SU-DHL-6 (cell line): ENCODE data around the gene CCDC138.

Experiments used
- H2AFZ ChIP-seq: fragments of 200-600 bp; sonication (generic); 2 replicates; pipeline ENCODE4 v1.6.1; 2014; ENCODE audit warnings: low read depth, mild to moderate bottlenecking, moderate library complexity, mixed read lengths, antibody characterized with exemption, low read length; ENCODE audit not compliant: severe bottlenecking
- H3F3A ChIP-seq: fragments of 200-600 bp; shearing (Covaris generic); 2 replicates; pipeline ENCODE4 v1.6.0; 2016; ENCODE audit warnings: antibody characterized with exemption, mild to moderate bottlenecking; ENCODE audit not compliant: insufficient read depth
- H3K27ac ChIP-seq: fragments of 200-600 bp; sonication (generic); 2 replicates; pipeline ENCODE4 v1.5.1; 2016; ENCODE audit warnings: low read depth, mild to moderate bottlenecking, low read length, moderate library complexity, mixed read lengths
- H3K27me3 ChIP-seq: fragments of 200-600 bp; sonication (generic), shearing (Covaris generic); 2 replicates; pipeline ENCODE4 v1.6.0; 2014; ENCODE audit warnings: mild to moderate bottlenecking, low read length
- H3K36me3 ChIP-seq: fragments of 200-600 bp; sonication (generic); 2 replicates; pipeline ENCODE4 v1.6.1; 2014; ENCODE audit warnings: mild to moderate bottlenecking, low read length, mixed read lengths
- H3K4me2 ChIP-seq: fragments of 300-600, 200-600 bp; shearing (Covaris generic), sonication (generic); 2 replicates; pipeline ENCODE4 v1.6.0; 2014; ENCODE audit warnings: low read length, low read depth, mild to moderate bottlenecking; ENCODE audit not compliant: poor library complexity, severe bottlenecking
- H3K4me3 ChIP-seq: fragments of 200-600 bp; sonication (generic); 2 replicates; pipeline ENCODE4 v1.5.1; 2014; ENCODE audit warnings: antibody characterized with exemption, low read length, mild to moderate bottlenecking, mixed read lengths; ENCODE audit not compliant: insufficient read depth, poor library complexity, severe bottlenecking
- H3K79me2 ChIP-seq: fragments of 200-600 bp; sonication (generic); 2 replicates; pipeline ENCODE4 v1.6.1; 2014; ENCODE audit warnings: mild to moderate bottlenecking, low read length, moderate library complexity; ENCODE audit not compliant: insufficient read depth
- H3K9ac ChIP-seq: fragments of 200-600 bp; sonication (generic); 2 replicates; pipeline ENCODE4 v1.7.0; 2014; ENCODE audit warnings: mild to moderate bottlenecking, low read length
- H3K9me2 ChIP-seq: fragments of 200-600 bp; sonication (generic); replicated peaks from 2 replicates; pipeline ENCODE4 v1.6.1; 2014; ENCODE audit warnings: low read length; ENCODE audit not compliant: insufficient read depth
- H3K9me3 ChIP-seq: fragments of 200-600 bp; sonication (generic); 2 replicates; pipeline ENCODE4 v1.6.1; 2014; ENCODE audit warnings: low read length, mixed read lengths; ENCODE audit not compliant: insufficient read depth
- H4K20me1 ChIP-seq: fragments of 200-600 bp; sonication (generic); 2 replicates; pipeline ENCODE4 v1.6.1; 2014; ENCODE audit warnings: low read depth, mild to moderate bottlenecking, antibody characterized with exemption, low read length, moderate library complexity, mixed read lengths
- CTCF ChIP-seq: fragments of 200-600 bp; sonication (generic); IDR thresholded peaks from one replicate; pipeline ENCODE4 v1.5.1; 2017; ENCODE audit warnings: antibody characterized with exemption, mild to moderate bottlenecking, low read length, moderate library complexity; ENCODE audit not compliant: insufficient read depth, poor library complexity, severe bottlenecking
- EZH2phosphoT487 ChIP-seq: fragments of 200-600 bp; sonication (generic), shearing (Covaris generic); conservative IDR thresholded peaks from 2 replicates; pipeline ENCODE4 v1.6.1; 2018; ENCODE audit warnings: mild to moderate bottlenecking, antibody characterized with exemption, low read length, moderate library complexity, mixed read lengths

Gene CCDC138

DNA sequence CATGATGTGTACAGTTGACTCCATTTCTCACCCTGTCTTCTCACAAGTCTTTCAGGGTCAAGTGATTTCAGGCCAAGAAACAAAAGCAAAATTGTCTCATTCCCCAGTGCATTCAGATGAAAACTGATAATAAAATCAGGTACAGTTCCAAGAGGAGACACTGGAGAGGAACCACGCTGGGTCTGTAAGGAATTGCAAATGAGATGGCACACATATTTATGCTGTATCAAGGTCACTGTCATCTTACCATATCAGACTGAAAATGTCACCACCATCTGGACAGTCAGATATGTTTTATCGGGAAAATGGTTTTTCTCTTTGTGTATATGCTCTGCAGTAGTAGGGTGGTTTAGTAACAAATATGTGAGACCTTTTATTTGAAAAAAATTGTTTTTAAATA, 91.7 kb downstream of the CCDC138 start:
- Histone ChIP-seq H3F3A (no peaks in the 10 kb centered on the region), H3K4me3 (no peak overlapping the region), H3K27me3 (no peaks in the 10 kb centered on the region), H3K9me2 (no peaks in the 10 kb centered on the region), H3K9me3 (no peaks in the 10 kb centered on the region), H2AFZ (no peak overlapping the region), H3K27ac (no peak overlapping the region), H4K20me1 (no peaks in the 10 kb centered on the region), H3K36me3 (peaks cover 50% of the 10 kb centered on the region), H3K4me2 (no peak overlapping the region), H3K9ac (no peak overlapping the region), H3K79me2 (no peaks in the 10 kb centered on the region)
- TF ChIP-seq EZH2phosphoT487, result no peak
- TF ChIP-seq CTCF, result no peak

GRCh38 chr2:108884619-108885018, 98.0 kb downstream of the CCDC138 start:
- H3K9me2 ChIP-seq, result no peaks in the 10 kb centered on the region
- H3F3A ChIP-seq, result no peaks in the 10 kb centered on the region
- H3K4me3 ChIP-seq, result no peak overlapping the region
- peaks cover 11% of the 10 kb centered on the region; the same call in 1 of the 2 replicates for H3K36me3 ChIP-seq
- H3K27me3 ChIP-seq, result no peaks in the 10 kb centered on the region
- no peak overlapping the region for H3K27ac ChIP-seq
- no peak overlapping the region for H3K9ac ChIP-seq
- no peaks in the 10 kb centered on the region for H3K79me2 ChIP-seq
- H3K4me2 ChIP-seq, result no peak overlapping the region
- peaks cover 3% of the 10 kb centered on the region; the same call in 1 of the 2 replicates for H3K9me3 ChIP-seq
- no peaks in the 10 kb centered on the region for H4K20me1 ChIP-seq
- TF ChIP-seq CTCF, result no peak
- TF ChIP-seq EZH2phosphoT487, result no peak
- H2AFZ ChIP-seq, result no peak overlapping the region

GRCh38 chr2:108889907-108890306, 103.3 kb downstream of the CCDC138 start:
- Histone ChIP-seq H3K4me3 (no peak overlapping the region), H3K9me3 (peaks cover 3% of the 10 kb centered on the region; the same call in 1 of the 2 replicates), H3K27me3 (no peaks in the 10 kb centered on the region), H3K79me2 (no peaks in the 10 kb centered on the region), H3K27ac (no peak overlapping the region), H2AFZ (no peak overlapping the region), H3K4me2 (no peak overlapping the region), H3F3A (no peaks in the 10 kb centered on the region), H4K20me1 (no peaks in the 10 kb centered on the region), H3K9me2 (no peaks in the 10 kb centered on the region), H3K9ac (no peak overlapping the region), H3K36me3 (peaks cover 20% of the 10 kb centered on the region; the same call in 1 of the 2 replicates)
- TF ChIP-seq CTCF (no peak), EZH2phosphoT487 (no peak)
